Pancreas (tissue), 10 donors: ENCODE data around the gene TUBGCP3. TPM values are rescaled to one million over a fixed set of nuclear protein-coding genes. Genes with fewer than 3 reads are reported as not detected.

Source experiments
- ATAC-seq, 4 donors: fragments of 200-7000 bp; cut with Tn5 transposase; one replicate each; pipeline versions ENCODE4 v1.8.0 to v1.9.1; 2020; ENCODE audit warnings: mild to moderate bottlenecking in 4 of 4, moderate library complexity in 4 of 4
- DNase-seq, 6 donors: peaks; one replicate each; pipeline ENCODE4 v3.0.0-alpha.2; 2020
- FAIRE-seq: peaks from 2 replicates; lab custom pipeline; 2012; peaks lifted over from hg19 to GRCh38; lab: Jason Lieb, UNC
- H3K27ac ChIP-seq, 4 donors: fragments of 200-600 bp; sonication (generic); 1 replicate in 3 of 4; 2 replicates in 1 of 4; pipeline versions ENCODE4 v1.5.0 to v1.8.0; 2020
- H3K27me3 ChIP-seq, 4 donors: fragments of 200-600 bp; one replicate each; pipeline ENCODE4 v1.8.0; 2021
- H3K36me3 ChIP-seq, 3 donors: fragments of 200-600 bp; sonication (generic) in 1 of 3; one replicate each; pipeline versions ENCODE4 v1.5.0 to v1.8.0; 2020 to 2021
- H3K4me1 ChIP-seq, 3 donors: fragments of 200-600 bp; one replicate each; pipeline ENCODE4 v1.8.0; 2021
- H3K4me3 ChIP-seq, 4 donors: fragments of 200-600 bp; sonication (generic) in 2 of 4; one replicate each; pipeline versions ENCODE4 v1.5.0 to v1.8.0; 2020 to 2021
- H3K9me3 ChIP-seq, 4 donors: fragments of 200-600 bp; one replicate each; pipeline ENCODE4 v1.8.0; 2021
- CTCF ChIP-seq, 4 donors: fragments of 200-600 bp; sonication (generic) in 3 of 4; IDR thresholded peaks; one replicate each; pipeline versions ENCODE4 v1.5.0 to v1.8.0; 2021; ENCODE audit warnings: antibody characterized with exemption in 4 of 4
- WGBS, 2 donors: extraction: QIAGEN DNeasy Blood & Tissue Kit; methylation state at CpG; one replicate each; pipeline ENCODE4 v1.1.7; 2013; 5-methylcytosine and 5-hydroxymethylcytosine counted together
- intact Hi-C, 3 donors: fragments of 100-400 bp; cut with DNase I; formaldehyde crosslinking; loops; one replicate each; pipeline versions ENCODE4 v1.11.1 to v1.14.2; 2022
- polyA plus RNA-seq, 2 donors: library from polyadenylated mRNA; stranded (reverse); fragments of 200-250 nt; gene quantifications; one replicate each; pipeline ENCODE4 v1.2.3, GENCODE V29; 2013
- total RNA-seq, 6 donors: library from RNA; stranded (reverse); fragmentation: NEBNext Ultra II Directional in 4 of 6; extraction: Animal tissue kit (Norgen Biotek cat#: 25700) in 4 of 6; gene quantifications; one replicate each; pipeline versions ENCODE4 v1.2.1 to v1.2.4, GENCODE V29; 2021 to 2023
- donor health status: healthy with polysubstance abuse.
- donor health status: DM: no; HTN: no; CAD: no; lungs with moderate emphysema.
- donor health status: DM: no; HTN: no; CAD: no.
- donor health status: control.
- donor health status: control.
- donor health status: Bipolar disorder and iron deficiency.
- donor health status: DM: yes; HTN: yes; CAD: no.
- donor health status: DM: no; HTN: no; CAD: no.
- donor health status: DM: no; HTN: no; CAD: no.
- donor health status: DM: yes; HTN: yes; CAD: no.

The TUBGCP3 gene
- total RNA-seq (10 to 100 TPM; 11.3 to 20.2 (median 13.0) TPM), polyA plus RNA-seq (10 to 100 TPM in 1 of 2 donors, 1 to 10 TPM in 1; 6.3 to 12.8 TPM)

GRCh38 chr13:112587764-112588489, at the start of gene TUBGCP3:
TSS of gene TUBGCP3 (minus strand) at chr13:112588153. CDS start at chr13:112587980, 173 bp downstream.
- H3K27me3 ChIP-seq = no peaks in the 10 kb centered on the region
- ATAC-seq (peak; percentile 91 to 96 (median 96)), DNase-seq (peak; percentile 84 to 96 (median 89)), FAIRE-seq (no peak)
- intact Hi-C loops = no loop called here
- H3K27ac ChIP-seq = peak within 1 kb of the TSS; percentile 88 to 97 (median 96)
- H3K9me3 ChIP-seq = no peaks in the 10 kb centered on the region
- TF ChIP-seq CTCF (IDR thresholded peaks at IDR 0.05) = no peak
- H3K36me3 ChIP-seq = no peaks in the 10 kb centered on the region
- WGBS, 2 donors = 0% methylated on average over 63 to 77 of the region's 77 CpGs
- peak within 1 kb of the TSS; percentile 83 to 99 (median 94) for H3K4me3 ChIP-seq
- H3K4me1 ChIP-seq = peaks cover 7 to 13% (median 8%) of the 10 kb centered on the region in 3 donors

GRCh38 chr13:112637017-112637801, 49.3 kb upstream of the TUBGCP3 start:
- Histone ChIP-seq H3K4me3 (no peak overlapping the region), H3K27me3 (no peaks in the 10 kb centered on the region), H3K9me3 (no peaks in the 10 kb centered on the region), H3K36me3 (no peaks in the 10 kb centered on the region), H3K27ac (no peak overlapping the region), H3K4me1 (peaks cover 0 to 11% (median 0%) of the 10 kb centered on the region in 3 donors)
- peak in 1 of 6 donors; percentile 37 for DNase-seq
- no peak for FAIRE-seq
- 81 to 86% methylated on average over 26 to 27 of the region's 27 CpGs for WGBS, 2 donors
- intact Hi-C loops = loop anchor here in 1 of 3 donors (10.0 kb wide), 1 partner anchor 238 kb away; no protein-coding TSS in a partner anchor
- ATAC-seq = no peak
- no peak for TF ChIP-seq CTCF (IDR thresholded peaks at IDR 0.05)

GRCh38 chr13:112636401-112636975, 48.5 kb upstream of the TUBGCP3 start:
- H3K27ac ChIP-seq = no peak overlapping the region
- no peak for FAIRE-seq
- ATAC-seq = no peak
- intact Hi-C loops = loop anchor here in 1 of 3 donors (10.0 kb wide), 1 partner anchor 238 kb away; no protein-coding TSS in a partner anchor
- H3K27me3 ChIP-seq = no peaks in the 10 kb centered on the region
- H3K36me3 ChIP-seq = no peaks in the 10 kb centered on the region
- 78 to 83% methylated on average over 19 of the region's 19 CpGs for WGBS, 2 donors
- no peak for TF ChIP-seq CTCF (IDR thresholded peaks at IDR 0.05)
- DNase-seq = peak in 1 of 6 donors; percentile 45
- no peak overlapping the region for H3K4me3 ChIP-seq
- H3K9me3 ChIP-seq = no peaks in the 10 kb centered on the region
- H3K4me1 ChIP-seq = peaks cover 0 to 5% (median 0%) of the 10 kb centered on the region in 3 donors

GRCh38 chr13:112635323-112635722, 47.4 kb upstream of the TUBGCP3 start:
- H3K4me1 ChIP-seq = no peaks in the 10 kb centered on the region
- H3K9me3 ChIP-seq = no peaks in the 10 kb centered on the region
- DNase-seq (peak in 1 of 6 donors; percentile 5), FAIRE-seq (no peak), ATAC-seq (no peak)
- no peak overlapping the region for H3K27ac ChIP-seq
- no peak for TF ChIP-seq CTCF (IDR thresholded peaks at IDR 0.05)
- no peaks in the 10 kb centered on the region for H3K36me3 ChIP-seq
- intact Hi-C loops = loop anchor here in 1 of 3 donors (10.0 kb wide), 1 partner anchor 239 kb away; no protein-coding TSS in a partner anchor
- no peaks in the 10 kb centered on the region for H3K27me3 ChIP-seq
- no peak overlapping the region for H3K4me3 ChIP-seq
- 50 to 53% methylated on average over 6 of the region's 6 CpGs for WGBS, 2 donors
